Right cardiac atrium (tissue), 5 donors: Measurements from ENCODE around the gene KRT23. TPM values are rescaled to one million over a fixed set of nuclear protein-coding genes. Genes with fewer than 3 reads are reported as not detected.
A peak's percentile ranks its signal among the peaks of the same experiment; 100 is the strongest.

Experiments
- ATAC-seq, 2 donors: fragments of 200-7000 bp; cut with Tn5 transposase; one replicate each; pipeline versions ENCODE4 v1.8.0 to v1.9.1; 2020; ENCODE audit warnings: moderate library complexity in 2 of 2, mild to moderate bottlenecking in 1 of 2
- DNase-seq, 3 donors: peaks; one replicate each; pipeline ENCODE4 v3.0.0-alpha.2; 2020
- H3K27ac ChIP-seq: one replicate; pipeline ENCODE4 v1.5.1; 2013; ENCODE audit warnings: mild to moderate bottlenecking, low read length, control low read depth, moderate library complexity
- H3K27me3 ChIP-seq: one replicate; pipeline ENCODE4 v1.6.1; 2013; ENCODE audit not compliant: control insufficient read depth, insufficient read depth
- H3K4me1 ChIP-seq: one replicate; pipeline ENCODE4 v1.6.1; 2013; ENCODE audit warnings: low read length; ENCODE audit not compliant: control insufficient read depth, insufficient read depth
- H3K4me3 ChIP-seq: one replicate; pipeline ENCODE4 v1.5.1; 2013; ENCODE audit warnings: low read length, control low read depth
- H3K9me3 ChIP-seq: one replicate; pipeline ENCODE4 v1.6.1; 2013; ENCODE audit warnings: low read length; ENCODE audit not compliant: control insufficient read depth
- WGBS: extraction: QIAGEN DNeasy Blood & Tissue Kit; methylation state at CpG from one replicate; pipeline ENCODE4 v1.1.7; 2013; 5-methylcytosine and 5-hydroxymethylcytosine counted together
- intact Hi-C, 4 donors: fragments of 100-400 bp; cut with DNase I; formaldehyde crosslinking; loops; one replicate each; pipeline versions ENCODE4 v1.11.0 to v1.14.0; 2022 to 2023
- long read RNA-seq, 4 donors: library from polyadenylated mRNA; unstranded; transcript quantifications; one replicate each; pipeline ENCODE4 v2.0.0, GENCODE V29; 2020 to 2021
- polyA plus RNA-seq: library from polyadenylated mRNA; stranded (reverse); fragments of 200-250 nt; gene quantifications from one replicate; pipeline ENCODE4 v1.2.3, GENCODE V29; 2013
- total RNA-seq, 4 donors: library from RNA; stranded (reverse); fragmentation: NEBNext Ultra II Directional; extraction: Animal tissue kit (Norgen Biotek cat#: 25700); gene quantifications; one replicate each; pipeline ENCODE4 v1.2.1, GENCODE V29; 2021
- donor health status: healthy with polysubstance abuse.
- donor health status: DM: no; HTN: yes; CAD: no.
- donor health status: DM: no; HTN: no; CAD: no.
- donor health status: DM: no; HTN: yes; CAD: no; lungs with severe emphysema.
- donor health status: DM: yes; HTN: yes; CAD: no.

Gene KRT23, protein sequence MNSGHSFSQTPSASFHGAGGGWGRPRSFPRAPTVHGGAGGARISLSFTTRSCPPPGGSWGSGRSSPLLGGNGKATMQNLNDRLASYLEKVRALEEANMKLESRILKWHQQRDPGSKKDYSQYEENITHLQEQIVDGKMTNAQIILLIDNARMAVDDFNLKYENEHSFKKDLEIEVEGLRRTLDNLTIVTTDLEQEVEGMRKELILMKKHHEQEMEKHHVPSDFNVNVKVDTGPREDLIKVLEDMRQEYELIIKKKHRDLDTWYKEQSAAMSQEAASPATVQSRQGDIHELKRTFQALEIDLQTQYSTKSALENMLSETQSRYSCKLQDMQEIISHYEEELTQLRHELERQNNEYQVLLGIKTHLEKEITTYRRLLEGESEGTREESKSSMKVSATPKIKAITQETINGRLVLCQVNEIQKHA
- total RNA-seq (not detected), polyA plus RNA-seq (not detected)
- long read RNA-seq, donor 1: 0 reads
- long read RNA-seq, donor 2: 0 reads
- long read RNA-seq, donor 3: 0 reads
- long read RNA-seq, donor 4: 0 reads

- intact Hi-C loops: no loop called here
- ATAC-seq (no peak), DNase-seq (no peak)
- no peak within 1 kb of the TSS for H3K4me3 ChIP-seq
- no peaks in the 10 kb centered on the region for H3K27me3 ChIP-seq
- no peaks in the 10 kb centered on the region for H3K4me1 ChIP-seq
- H3K27ac ChIP-seq: no peak within 1 kb of the TSS
- H3K9me3 ChIP-seq: no peaks in the 10 kb centered on the region
- 41% methylated on average over 9 of the region's 9 CpGs for WGBS
Measured at GRCh38 chr17:40937384-40937819, at the start of gene KRT23. Gene KRT23 (minus strand): TSS chr17:40937646. CDS start chr17:40936603, 1,043 bp downstream.

DNA sequence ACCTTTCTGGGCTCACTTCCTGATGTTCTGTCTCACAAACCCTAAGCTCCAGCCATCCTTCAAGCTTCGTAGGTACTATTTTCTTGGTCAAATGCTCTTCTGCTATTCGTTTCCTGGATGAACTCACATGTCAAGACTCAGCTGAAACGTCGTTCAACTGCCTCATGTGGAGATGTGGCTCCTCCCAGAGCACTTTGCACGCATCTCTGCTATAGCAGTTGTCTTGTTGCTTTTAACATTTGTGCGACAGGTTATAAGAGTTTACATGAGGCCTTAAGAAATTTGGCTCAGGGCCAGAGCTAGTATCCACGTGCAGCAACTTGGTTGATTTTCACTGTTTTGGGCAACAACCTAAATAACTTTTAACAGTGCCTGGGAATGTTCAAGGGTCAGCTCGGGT lies 49.5 kb upstream of the KRT23 start:
- Histone ChIP-seq H3K4me1 (no peaks in the 10 kb centered on the region), H3K27ac (no peak overlapping the region), H3K9me3 (no peaks in the 10 kb centered on the region), H3K27me3 (no peaks in the 10 kb centered on the region), H3K4me3 (no peak overlapping the region)
- WGBS: 59% methylated on average over 8 of the region's 8 CpGs
- DNase-seq: no peak
- intact Hi-C loops: no loop called here
- no peak for ATAC-seq

GRCh38 chr17:40984226-40984625 lies 46.8 kb upstream of the KRT23 start, which contains the start of gene KRT40:
Gene KRT40 (minus strand): TSS chr17:40984326. CDS start chr17:40984273, 53 bp downstream.
- ATAC-seq (no peak), DNase-seq (no peak)
- intact Hi-C loops: no loop called here
- Histone ChIP-seq H3K27ac (no peak within 1 kb of the TSS), H3K4me1 (no peaks in the 10 kb centered on the region), H3K4me3 (no peak within 1 kb of the TSS), H3K9me3 (no peaks in the 10 kb centered on the region), H3K27me3 (no peaks in the 10 kb centered on the region)
- 65% methylated on average over 3 of the region's 3 CpGs for whole genome bisulfite sequencing

- Histone ChIP-seq H3K4me1 (no peaks in the 10 kb centered on the region), H3K9me3 (no peaks in the 10 kb centered on the region), H3K27ac (no peak overlapping the region), H3K27me3 (peaks cover 3% of the 10 kb centered on the region), H3K4me3 (no peak overlapping the region)
- 42% methylated on average over 5 of the region's 5 CpGs for WGBS
- no peak for DNase-seq
- intact Hi-C loops: no loop called here
- no peak for ATAC-seq
Measured at GRCh38 chr17:40981115-40981514, 43.7 kb upstream of the KRT23 start.

DNA sequence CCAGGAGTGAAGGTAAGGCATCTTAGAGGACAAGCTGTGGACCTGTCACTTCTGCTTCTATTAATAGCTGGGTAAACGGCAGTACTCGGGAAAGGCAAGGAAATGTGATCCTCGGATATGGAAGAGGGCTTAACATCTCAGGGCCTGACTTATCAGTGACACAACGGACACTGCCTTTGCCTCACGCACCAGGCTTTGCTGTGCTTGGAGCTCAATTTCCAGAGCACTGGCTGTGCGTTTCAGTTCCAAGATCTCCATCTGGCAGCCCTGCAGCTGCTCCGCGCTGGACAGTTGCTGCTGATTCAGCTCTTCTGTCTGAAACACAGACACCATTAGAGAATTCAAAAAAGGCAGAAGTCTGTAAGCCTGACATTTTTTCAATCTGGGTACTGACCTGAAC lies 43.1 kb upstream of the KRT23 start:
- H3K9me3 ChIP-seq: no peaks in the 10 kb centered on the region
- no peak overlapping the region for H3K4me3 ChIP-seq
- intact Hi-C loops: no loop called here
- H3K27me3 ChIP-seq: peaks cover 3% of the 10 kb centered on the region
- no peak overlapping the region for H3K27ac ChIP-seq
- DNase-seq (peak in 2 of 3 donors; percentile 13 to 59), ATAC-seq (no peak)
- H3K4me1 ChIP-seq: no peaks in the 10 kb centered on the region
- WGBS: 16% methylated on average over 8 of the region's 8 CpGs

DNA sequence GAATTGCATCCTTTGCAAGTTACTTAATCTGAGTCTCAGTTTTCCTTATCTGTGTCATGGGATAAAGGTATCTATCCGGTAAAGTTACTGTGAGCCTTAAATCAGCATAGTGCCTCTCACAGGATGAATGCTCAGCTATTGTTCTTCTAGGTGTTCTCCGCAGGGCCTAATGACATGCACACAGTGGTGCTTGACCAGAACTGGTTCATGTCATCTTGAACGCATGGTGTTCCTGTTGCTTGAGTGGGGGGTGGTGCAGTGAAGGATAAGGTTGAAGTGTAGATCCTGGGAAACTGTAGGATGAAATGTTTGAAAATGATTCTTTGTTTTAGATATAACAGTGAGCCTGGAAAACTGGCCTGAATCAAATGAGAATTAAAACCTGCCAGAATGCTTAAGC lies 42.7 kb upstream of the KRT23 start:
- no peak overlapping the region for H3K4me3 ChIP-seq
- no peak for DNase-seq
- H3K27ac ChIP-seq: no peak overlapping the region
- WGBS: 71% methylated on average over 3 of the region's 3 CpGs
- no peaks in the 10 kb centered on the region for H3K4me1 ChIP-seq
- H3K27me3 ChIP-seq: peaks cover 3% of the 10 kb centered on the region
- intact Hi-C loops: no loop called here
- ATAC-seq: no peak
- H3K9me3 ChIP-seq: no peaks in the 10 kb centered on the region

DNA sequence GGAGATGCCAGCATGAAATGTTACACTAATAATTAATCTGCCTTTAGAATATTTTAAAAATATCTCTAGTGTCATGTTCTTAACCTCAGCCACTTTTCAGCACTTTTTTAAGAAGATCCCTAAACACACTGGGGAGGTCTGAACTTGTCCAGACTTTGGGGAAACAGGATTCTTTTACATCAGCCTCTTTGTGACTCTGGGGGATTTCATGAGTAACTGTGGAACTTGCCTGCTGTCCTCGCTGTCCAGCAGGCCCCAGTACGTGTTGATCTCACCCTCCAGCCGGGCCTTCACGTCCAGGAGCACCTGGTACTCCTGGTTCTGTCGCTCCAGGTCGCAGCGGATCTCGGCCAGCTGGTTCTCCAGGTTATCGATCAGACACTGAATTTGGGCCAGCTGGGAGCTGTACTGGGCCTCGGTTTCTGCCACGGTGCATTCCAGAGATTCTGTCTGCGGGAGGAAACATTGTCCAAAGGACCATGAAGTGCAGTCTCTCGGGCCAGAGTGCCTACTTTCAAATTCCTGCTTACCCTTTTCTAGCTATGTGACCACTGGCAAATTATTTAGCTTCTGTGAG lies 41.2 kb upstream of the KRT23 start:
- DNase-seq: peak in 1 of 3 donors; percentile 31
- Histone ChIP-seq H3K4me1 (no peaks in the 10 kb centered on the region), H3K27me3 (peaks cover 3% of the 10 kb centered on the region), H3K9me3 (no peaks in the 10 kb centered on the region), H3K27ac (no peak overlapping the region), H3K4me3 (no peak overlapping the region)
- intact Hi-C loops: no loop called here
- ATAC-seq: no peak
- 66% methylated on average over 13 of the region's 13 CpGs for WGBS

DNA sequence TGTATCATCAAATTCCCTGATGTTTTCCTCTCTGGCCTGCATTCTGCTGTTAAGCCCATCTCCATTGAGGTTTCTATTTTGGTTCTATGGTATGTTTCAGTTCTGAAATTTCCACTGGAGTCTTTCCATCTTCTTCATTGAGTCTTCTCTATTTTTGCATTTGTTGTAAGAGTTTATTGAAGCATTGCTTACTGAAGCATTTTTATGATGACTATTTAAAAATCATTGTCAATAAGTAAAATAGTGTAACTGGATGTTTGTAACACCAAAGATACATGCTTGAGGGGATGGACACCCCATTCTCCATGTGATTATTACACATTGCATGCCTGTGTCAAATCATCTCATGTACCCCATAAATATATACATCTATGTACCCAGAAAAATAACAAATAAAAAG lies 38.1 kb upstream of the KRT23 start:
- intact Hi-C loops: no loop called here
- DNase-seq (no peak), ATAC-seq (no peak)
- Histone ChIP-seq H3K9me3 (no peaks in the 10 kb centered on the region), H3K4me3 (no peak overlapping the region), H3K27me3 (peaks cover 3% of the 10 kb centered on the region), H3K27ac (no peak overlapping the region), H3K4me1 (no peaks in the 10 kb centered on the region)

- no peak for ATAC-seq
Measured at GRCh38 chr17:40974366-40974765, 36.9 kb upstream of the KRT23 start.

DNA sequence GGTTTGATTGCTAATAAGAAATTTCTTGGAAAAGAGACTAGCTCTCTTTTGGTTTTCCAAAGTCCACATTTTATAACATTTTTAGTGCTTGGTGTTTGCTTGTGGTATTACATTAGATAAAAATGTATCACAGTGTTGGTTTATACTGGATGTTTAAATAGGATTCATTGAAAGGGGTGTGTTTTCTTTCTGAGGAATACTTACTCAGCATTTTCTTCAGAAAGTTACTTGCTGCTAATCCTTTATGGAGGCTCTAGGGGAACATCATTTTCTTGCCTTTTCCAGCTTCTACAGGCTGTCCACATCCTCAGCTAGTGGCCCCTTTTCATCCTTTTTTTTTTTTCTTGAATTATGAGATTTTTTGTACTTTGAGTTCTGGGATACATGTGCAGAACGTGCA lies 30.1 kb upstream of the KRT23 start:
- ATAC-seq (no peak), DNase-seq (no peak)
- intact Hi-C loops: no loop called here
- 89% methylated on average over 1 of the region's 1 CpG for WGBS
- no peaks in the 10 kb centered on the region for H3K9me3 ChIP-seq
- H3K27ac ChIP-seq: no peak overlapping the region
- H3K4me3 ChIP-seq: no peak overlapping the region
- no peaks in the 10 kb centered on the region for H3K4me1 ChIP-seq
- no peaks in the 10 kb centered on the region for H3K27me3 ChIP-seq

More at GRCh38 chr17:40974366-40974765, 36.9 kb upstream of the KRT23 start:
- Histone ChIP-seq H3K4me1 (no peaks in the 10 kb centered on the region), H3K4me3 (no peak overlapping the region), H3K27ac (no peak overlapping the region), H3K9me3 (no peaks in the 10 kb centered on the region), H3K27me3 (peaks cover 3% of the 10 kb centered on the region)
- DNase-seq: no peak
- 87% methylated on average over 3 of the region's 3 CpGs for WGBS
- intact Hi-C loops: no loop called here

DNA sequence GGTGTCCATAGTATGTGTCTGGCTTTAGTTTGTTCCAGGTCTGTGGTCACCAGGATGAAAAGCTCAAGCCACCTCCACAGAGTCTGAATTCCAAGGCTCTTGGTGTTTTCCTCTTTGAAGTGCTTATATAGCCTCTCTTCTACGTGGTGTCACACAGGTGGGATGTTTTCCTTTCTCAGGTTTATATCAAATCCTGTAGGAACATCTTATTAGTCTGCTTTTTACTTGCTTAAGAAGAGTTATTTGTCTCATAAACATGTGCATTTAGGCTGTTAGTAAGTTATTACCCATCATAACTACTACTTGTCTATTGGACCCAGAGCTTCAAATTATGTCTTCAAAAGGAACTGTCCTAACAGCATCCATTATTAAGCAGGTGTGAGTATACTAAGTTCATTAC lies 29.4 kb upstream of the KRT23 start, which contains the start of gene KRT39:
TSS of gene KRT39 (minus strand) at position 101 of the 400 bp plus-strand sequence. CDS start at position 9, 92 bp downstream.
- WGBS: 62% methylated on average over 1 of the region's 1 CpG
- H3K9me3 ChIP-seq: no peaks in the 10 kb centered on the region
- ATAC-seq (no peak), DNase-seq (no peak)
- intact Hi-C loops: no loop called here
- no peak within 1 kb of the TSS for H3K27ac ChIP-seq
- H3K27me3 ChIP-seq: no peaks in the 10 kb centered on the region
- H3K4me3 ChIP-seq: no peak within 1 kb of the TSS
- H3K4me1 ChIP-seq: no peaks in the 10 kb centered on the region
